CD4-positive, alpha-beta T cell treated with Interleukin-2 at 100 ng/mL for 4 hours (primary cell): ENCODE measurements around the gene SLC22A2.

ENCODE experiments used
- DNase-seq: peaks from one replicate; pipeline ENCODE4 v3.0.0-alpha.2; 2020; ENCODE audit warnings: low spot score

SLC22A2 gene

GRCh38 chr6:160207618-160208017 is 51.0 kb downstream of the SLC22A2 start:
- DNase-seq: no peak

- no peak for DNase-seq
These were observed 53.9 kb downstream of the SLC22A2 start for GRCh38 chr6:160204710-160205109.

GRCh38 chr6:160203953-160204352 is 54.7 kb downstream of the SLC22A2 start:
- DNase-seq: no peak

GRCh38 chr6:160203522-160203921 is 55.1 kb downstream of the SLC22A2 start:
- DNase-seq: no peak

GRCh38 chr6:160203076-160203475 is 55.5 kb downstream of the SLC22A2 start:
- no peak for DNase-seq

GRCh38 chr6:160202411-160202810 is 56.2 kb downstream of the SLC22A2 start:
- DNase-seq: no peak

- no peak for DNase-seq
These were observed 57.6 kb downstream of the SLC22A2 start for GRCh38 chr6:160201061-160201460.

GRCh38 chr6:160198606-160199211 is 59.9 kb downstream of the SLC22A2 start:
- no peak for DNase-seq

GRCh38 chr6:160197662-160198061 is 61.0 kb downstream of the SLC22A2 start:
- DNase-seq: no peak

GRCh38 chr6:160194808-160195207 is 63.8 kb downstream of the SLC22A2 start:
- no peak for DNase-seq

GRCh38 chr6:160192840-160193239 is 65.8 kb downstream of the SLC22A2 start:
- no peak for DNase-seq

- no peak for DNase-seq
These were observed 67.6 kb downstream of the SLC22A2 start for GRCh38 chr6:160190973-160191372.

- DNase-seq: no peak
These were observed 68.5 kb downstream of the SLC22A2 start for GRCh38 chr6:160190081-160190480.

- no peak for DNase-seq
These were observed 69.8 kb downstream of the SLC22A2 start for GRCh38 chr6:160188773-160189172.

- no peak for DNase-seq
These were observed 77.9 kb downstream of the SLC22A2 start for GRCh38 chr6:160180706-160181105.

- DNase-seq: no peak
These were observed 80.3 kb downstream of the SLC22A2 start for GRCh38 chr6:160178271-160178670.

GRCh38 chr6:160177220-160177619 is 81.4 kb downstream of the SLC22A2 start:
- DNase-seq: no peak

- no peak for DNase-seq
These were observed 83.9 kb downstream of the SLC22A2 start for GRCh38 chr6:160174681-160175080.

GRCh38 chr6:160173806-160174527 is 84.7 kb downstream of the SLC22A2 start:
- DNase-seq: no peak

- no peak for DNase-seq
These were observed 85.9 kb downstream of the SLC22A2 start for GRCh38 chr6:160172704-160173103.

- DNase-seq: no peak
These were observed 88.5 kb downstream of the SLC22A2 start for GRCh38 chr6:160170018-160170680.

- DNase-seq: no peak
These were observed 90.8 kb downstream of the SLC22A2 start for GRCh38 chr6:160167604-160168399.
